ENCODE results near the gene ZG16. TPM values are rescaled to one million over a fixed set of nuclear protein-coding genes. Genes with fewer than 3 reads are reported as not detected.

Gene ZG16
- total RNA-seq, 2 experiments from 2014 or later, result not detected

DNA sequence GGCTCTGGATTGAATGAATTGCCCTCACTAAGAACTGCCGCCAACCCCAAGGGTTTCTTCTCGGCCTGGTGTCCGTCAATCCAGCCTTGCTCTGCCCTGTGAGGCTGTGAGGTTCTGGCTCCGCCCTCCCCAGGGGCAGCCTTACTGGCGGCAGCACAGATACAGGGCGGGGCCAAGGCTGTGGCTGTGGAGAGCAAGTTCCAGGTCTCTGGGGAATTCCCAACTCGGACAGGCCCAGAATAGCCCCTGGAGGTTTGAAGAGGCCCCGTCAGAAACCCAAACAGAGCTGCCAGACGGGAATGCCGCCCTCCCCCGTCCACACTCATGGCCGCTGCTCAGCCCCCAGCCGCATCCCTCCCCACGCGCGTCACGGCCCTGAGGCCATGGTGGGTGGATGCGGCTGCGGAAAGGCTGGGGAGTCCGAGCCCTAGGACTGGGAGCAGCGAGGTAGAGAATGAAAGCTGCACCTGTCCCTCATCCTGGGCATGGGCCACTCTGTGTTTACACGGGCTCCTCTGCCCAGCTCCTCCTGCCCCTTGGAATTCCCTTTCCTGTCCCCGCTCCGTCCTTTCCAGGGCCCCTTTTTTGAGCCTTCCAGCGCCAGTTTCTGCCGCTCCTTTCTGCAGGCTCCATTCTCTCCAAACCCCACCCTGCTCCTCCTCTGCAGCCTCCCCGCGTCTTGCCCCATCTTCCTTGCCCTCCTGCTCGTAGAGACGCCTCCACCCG lies 33.3 kb downstream of the ZG16 start:
- peak; percentile 89 for DNase-seq
- Mint-ChIP-seq H3K27ac (peak overlapping the region; percentile 80), H3K4me1 (ENCODE audit: low read depth) (peaks cover 42% of the 10 kb centered on the region), H3K36me3 (peaks cover 37% of the 10 kb centered on the region), H3K4me3 (peak overlapping the region; percentile 79), H3K27me3 (no peaks in the 10 kb centered on the region), H3K9me3 (no peaks in the 10 kb centered on the region)
- CTCF ChIA-PET, result interaction anchor here (1.2 kb wide), 1 partner anchor 37 kb away, joined by 6 read pairs; no protein-coding TSS in a partner anchor
- POLR2A ChIA-PET, result no interaction called here
- intact Hi-C loops (cut with micrococcal nuclease), result loop anchor here (1.0 to 2.0 kb wide), 2 partner anchors 13 to 281 kb away; no protein-coding TSS in a partner anchor

- intact Hi-C loops (cut with micrococcal nuclease), result loop anchor here (1.0 to 2.0 kb wide), 2 partner anchors 13 to 280 kb away; no protein-coding TSS in a partner anchor
- H3K9me3 Mint-ChIP-seq, result no peaks in the 10 kb centered on the region
- peaks cover 41% of the 10 kb centered on the region for H3K36me3 Mint-ChIP-seq
- H3K27me3 Mint-ChIP-seq, result no peaks in the 10 kb centered on the region
- POLR2A ChIA-PET, result interaction anchor here (0.7 to 1.6 kb wide), 2 partner anchors 13 to 67 kb away, joined by 3 to 5 read pairs; no protein-coding TSS in a partner anchor
- DNase-seq, result peak; percentile 75
- H3K4me3 Mint-ChIP-seq, result peak within 1 kb of the TSS; percentile 79
- H3K4me1 Mint-ChIP-seq (ENCODE audit: low read depth), result peaks cover 43% of the 10 kb centered on the region
- CTCF ChIA-PET, result interaction anchor here (1.0 to 1.2 kb wide), 3 partner anchors 15 to 36 kb away, joined by 3 to 6 read pairs (median 4); no protein-coding TSS in a partner anchor
- peak within 1 kb of the TSS; percentile 80 for H3K27ac Mint-ChIP-seq
Measured at GRCh38 chr16:29811896-29812665, 34.0 kb downstream of the ZG16 start, which contains the start of gene PRRT2. Gene PRRT2, plus strand, starts transcription at chr16:29812193. Its CDS starts 862 bp downstream, at chr16:29813055.

GRCh38 chr16:29812754-29813643 lies 34.9 kb downstream of the ZG16 start:
- intact Hi-C loops (cut with micrococcal nuclease), result no loop called here
- Mint-ChIP-seq H3K27ac (no peak overlapping the region), H3K4me3 (peak overlapping the region; percentile 79), H3K9me3 (no peaks in the 10 kb centered on the region), H3K27me3 (no peaks in the 10 kb centered on the region), H3K4me1 (ENCODE audit: low read depth) (peaks cover 45% of the 10 kb centered on the region), H3K36me3 (peaks cover 36% of the 10 kb centered on the region)
- POLR2A ChIA-PET, result interaction anchor here (0.7 to 1.6 kb wide), 3 partner anchors 13 to 68 kb away, joined by 3 to 5 read pairs (median 5); no protein-coding TSS in a partner anchor
- CTCF ChIA-PET, result interaction anchor here (1.0 kb wide), 2 partner anchors 14 to 35 kb away, joined by 3 to 4 read pairs; no protein-coding TSS in a partner anchor
- DNase-seq, result no peak

GRCh38 chr16:29813644-29814562 lies 35.8 kb downstream of the ZG16 start:
- H3K27me3 Mint-ChIP-seq, result no peaks in the 10 kb centered on the region
- ChIA-PET CTCF (no interaction called here), POLR2A (interaction anchor here (1.4 to 1.6 kb wide), 2 partner anchors 12 to 35 kb away, joined by 5 read pairs; no protein-coding TSS in a partner anchor)
- peaks cover 46% of the 10 kb centered on the region for H3K4me1 Mint-ChIP-seq (ENCODE audit: low read depth)
- intact Hi-C loops (cut with micrococcal nuclease), result no loop called here
- peaks cover 33% of the 10 kb centered on the region for H3K36me3 Mint-ChIP-seq
- no peak for DNase-seq
- peak overlapping the region; percentile 7 for H3K4me3 Mint-ChIP-seq
- H3K27ac Mint-ChIP-seq, result peak overlapping the region; percentile 3
- H3K9me3 Mint-ChIP-seq, result no peaks in the 10 kb centered on the region

- Mint-ChIP-seq H3K4me1 (ENCODE audit: low read depth) (peaks cover 49% of the 10 kb centered on the region), H3K9me3 (no peaks in the 10 kb centered on the region), H3K27ac (peak overlapping the region; percentile 90), H3K4me3 (peak overlapping the region; percentile 98), H3K27me3 (no peaks in the 10 kb centered on the region), H3K36me3 (peaks cover 35% of the 10 kb centered on the region)
- CTCF ChIA-PET, result no interaction called here
- POLR2A ChIA-PET, result interaction anchor here (1.4 kb wide), 1 partner anchor 34 kb away, joined by 5 read pairs; no protein-coding TSS in a partner anchor
- DNase-seq, result no peak
- intact Hi-C loops (cut with micrococcal nuclease), result no loop called here
Measured at GRCh38 chr16:29814592-29814991, 36.5 kb downstream of the ZG16 start.

DNA sequence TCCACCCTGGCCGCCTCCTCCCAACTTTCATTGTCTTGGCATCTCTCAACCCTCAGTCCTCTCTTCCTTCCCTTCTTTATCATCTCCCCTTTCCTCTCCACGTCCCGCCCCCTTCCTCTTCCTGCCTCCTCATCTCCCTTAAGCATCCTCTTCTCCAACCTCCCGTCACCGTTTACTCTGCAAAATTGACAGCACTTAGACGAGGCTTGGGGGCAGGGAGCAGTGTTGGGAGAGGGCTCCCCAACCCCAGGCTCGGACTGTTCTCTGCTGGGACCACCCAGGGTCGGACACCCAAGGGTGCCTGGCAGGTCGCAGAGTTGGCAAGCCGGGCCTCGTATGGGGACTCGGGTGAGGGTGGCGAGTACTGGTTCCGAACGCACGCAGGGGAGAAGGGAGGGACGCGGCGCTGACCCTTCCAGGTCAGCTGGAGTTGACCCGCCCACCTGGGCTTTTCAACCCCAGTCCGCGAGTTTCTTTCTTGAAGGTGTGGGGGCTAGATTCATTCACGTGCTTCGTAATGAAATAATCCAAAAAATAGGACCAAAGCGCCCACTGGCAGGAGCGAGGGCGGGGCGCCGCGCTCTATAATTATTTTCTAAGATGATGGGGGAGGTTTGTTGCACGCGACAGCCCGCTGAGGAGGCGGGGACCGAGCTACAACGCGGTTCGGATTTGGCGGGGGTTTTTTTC lies 37.1 kb downstream of the ZG16 start:
- no peaks in the 10 kb centered on the region for H3K9me3 Mint-ChIP-seq
- peak overlapping the region; percentile 90 for H3K27ac Mint-ChIP-seq
- intact Hi-C loops (cut with micrococcal nuclease), result no loop called here
- H3K36me3 Mint-ChIP-seq, result peaks cover 35% of the 10 kb centered on the region
- H3K4me3 Mint-ChIP-seq, result peak overlapping the region; percentile 98
- peaks cover 50% of the 10 kb centered on the region for H3K4me1 Mint-ChIP-seq (ENCODE audit: low read depth)
- ChIA-PET POLR2A (interaction anchor here (1.0 to 7.9 kb wide), 5 partner anchors 7 to 115 kb away, joined by 4 to 84 read pairs (median 12); partner anchors contain the start of genes KIF22 and MAZ), CTCF (interaction anchor here (0.5 to 6.7 kb wide), 20 partner anchors 8 to 225 kb away, joined by 3 to 79 read pairs (median 4); partner anchors contain the start of genes KIF22, MAZ, QPRT and TAOK2)
- no peaks in the 10 kb centered on the region for H3K27me3 Mint-ChIP-seq
- peak; percentile 67 for DNase-seq

DNA sequence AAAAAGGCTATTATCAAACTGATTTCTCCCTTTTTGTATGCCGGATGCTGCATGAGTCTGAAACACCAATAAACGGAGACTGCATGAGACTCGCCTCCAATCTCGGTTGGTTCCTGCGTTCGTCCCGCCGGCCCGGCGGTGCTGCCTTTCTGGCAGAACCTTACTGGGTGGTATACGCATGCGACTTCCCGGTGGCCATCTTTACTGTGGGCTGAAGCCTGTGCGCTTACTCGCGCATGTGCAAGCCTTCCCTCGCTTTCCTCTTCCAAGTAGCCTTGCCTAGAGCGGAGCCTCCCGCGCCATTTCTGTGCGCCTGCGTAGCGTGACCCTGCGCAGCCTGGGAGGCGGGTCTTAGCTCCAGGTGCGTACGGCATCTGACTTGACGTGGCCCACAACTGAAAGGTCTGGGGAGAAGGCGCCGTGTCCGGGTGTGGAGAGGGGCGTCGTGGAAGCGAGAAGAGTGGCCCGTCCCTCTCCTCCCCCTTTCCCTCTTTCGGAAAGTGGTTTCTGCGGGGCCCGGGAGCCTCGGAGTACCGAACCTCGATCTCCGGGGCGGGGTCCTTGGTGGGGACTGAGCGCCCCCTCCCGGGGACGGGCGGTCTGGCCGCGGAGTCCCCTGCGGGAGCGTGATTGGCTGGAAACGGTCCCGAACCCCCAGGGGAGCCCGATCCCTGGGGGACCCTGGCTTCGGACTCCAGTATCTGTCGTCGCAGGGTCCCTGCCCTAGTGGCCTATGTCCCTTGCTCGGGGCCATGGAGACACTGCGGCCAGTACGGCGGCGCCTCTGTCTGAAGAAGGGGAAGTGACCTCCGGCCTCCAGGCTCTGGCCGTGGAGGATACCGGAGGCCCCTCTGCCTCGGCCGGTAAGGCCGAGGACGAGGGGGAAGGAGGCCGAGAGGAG lies 38.0 kb downstream of the ZG16 start, which contains the start of gene PAGR1:
Gene PAGR1 (plus strand): TSS at position 360 of the 901 bp plus-strand sequence. CDS start 374 bp downstream, at position 734.
- POLR2A ChIA-PET, result interaction anchor here (1.0 to 7.9 kb wide), 6 partner anchors 8 to 249 kb away, joined by 4 to 84 read pairs (median 12); partner anchors contain the start of genes ALDOA, KIF22 and MAZ
- Mint-ChIP-seq H3K4me1 (ENCODE audit: low read depth) (peaks cover 41% of the 10 kb centered on the region), H3K27ac (peak within 1 kb of the TSS; percentile 90), H3K4me3 (peak within 1 kb of the TSS; percentile 98), H3K9me3 (no peaks in the 10 kb centered on the region), H3K36me3 (peaks cover 36% of the 10 kb centered on the region), H3K27me3 (no peaks in the 10 kb centered on the region)
- intact Hi-C loops (cut with micrococcal nuclease), result loop anchor here (1.0 kb wide), 3 partner anchors 11 to 114 kb away; no protein-coding TSS in a partner anchor
- DNase-seq, result peak; percentile 99
- CTCF ChIA-PET, result interaction anchor here (0.5 to 6.7 kb wide), 24 partner anchors 9 to 224 kb away, joined by 3 to 79 read pairs (median 4); partner anchors contain the start of genes KIF22, MAZ, QPRT and TAOK2

DNA sequence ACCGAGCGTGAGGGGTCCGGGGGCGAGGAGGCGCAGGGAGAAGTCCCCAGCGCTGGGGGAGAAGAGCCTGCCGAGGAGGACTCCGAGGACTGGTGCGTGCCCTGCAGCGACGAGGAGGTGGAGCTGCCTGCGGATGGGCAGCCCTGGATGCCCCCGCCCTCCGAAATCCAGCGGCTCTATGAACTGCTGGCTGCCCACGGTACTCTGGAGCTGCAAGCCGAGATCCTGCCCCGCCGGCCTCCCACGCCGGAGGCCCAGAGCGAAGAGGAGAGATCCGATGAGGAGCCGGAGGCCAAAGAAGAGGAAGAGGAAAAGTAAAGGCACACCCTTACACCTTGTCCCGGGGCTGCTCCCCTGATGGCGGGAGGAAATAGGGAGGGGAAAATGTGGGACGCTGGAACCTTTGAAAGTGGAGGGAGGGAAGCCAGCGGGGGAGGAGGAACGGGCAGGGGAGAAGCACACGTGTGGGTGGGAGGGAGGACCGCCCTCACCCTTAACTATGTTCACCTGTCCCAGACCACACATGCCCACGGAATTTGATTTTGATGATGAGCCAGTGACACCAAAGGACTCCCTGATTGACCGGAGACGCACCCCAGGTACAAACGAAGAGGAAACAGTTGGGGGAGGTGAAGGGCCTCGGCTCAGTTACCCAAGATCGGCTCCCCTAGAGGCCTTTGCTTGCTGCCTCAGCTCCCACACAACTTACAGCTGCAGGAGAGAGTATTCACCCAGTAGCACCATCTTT lies 38.8 kb downstream of the ZG16 start:
- peaks cover 38% of the 10 kb centered on the region for H3K36me3 Mint-ChIP-seq
- H3K4me3 Mint-ChIP-seq, result peak overlapping the region; percentile 98
- H3K4me1 Mint-ChIP-seq (ENCODE audit: low read depth), result peaks cover 39% of the 10 kb centered on the region
- intact Hi-C loops (cut with micrococcal nuclease), result loop anchor here (1.0 kb wide), 3 partner anchors 10 to 115 kb away; no protein-coding TSS in a partner anchor
- CTCF ChIA-PET, result interaction anchor here (0.5 to 6.7 kb wide), 14 partner anchors 9 to 215 kb away, joined by 3 to 79 read pairs (median 5); partner anchors contain the start of genes KIF22 and MAZ
- H3K27ac Mint-ChIP-seq, result peak overlapping the region; percentile 90
- peak; percentile 83 for DNase-seq
- H3K9me3 Mint-ChIP-seq, result no peaks in the 10 kb centered on the region
- no peaks in the 10 kb centered on the region for H3K27me3 Mint-ChIP-seq
- POLR2A ChIA-PET, result interaction anchor here (0.8 to 7.9 kb wide), 8 partner anchors 9 to 248 kb away, joined by 3 to 84 read pairs (median 8); partner anchors contain the start of genes ALDOA, KIF22 and MAZ
